Liver (tissue), 9 donors: Measurements from ENCODE around the gene VGLL4. TPM values are rescaled to one million over a fixed set of nuclear protein-coding genes. Genes with fewer than 3 reads are reported as not detected.

Experiments
- DNase-seq: peaks from one replicate; pipeline ENCODE4 v3.0.0-alpha.2; 2017; ENCODE audit warnings: low spot score
- H3K27ac ChIP-seq, 2 donors: one replicate each; pipeline ENCODE4 v1.7.0; 2013; ENCODE audit warnings: inconsistent platforms in 2 of 2, low read length in 2 of 2, control low read depth in 1 of 2, low read depth in 1 of 2, mild to moderate bottlenecking in 1 of 2
- H3K27me3 ChIP-seq, 4 donors: one replicate each; pipeline versions ENCODE4 v1.6.1 to v1.7.0; 2013; ENCODE audit warnings: low read length in 3 of 4, inconsistent platforms in 1 of 4, mild to moderate bottlenecking in 1 of 4, moderate library complexity in 1 of 4; ENCODE audit not compliant: control insufficient read depth in 4 of 4, insufficient read depth in 4 of 4
- H3K36me3 ChIP-seq, 4 donors: one replicate each; pipeline versions ENCODE4 v1.6.1 to v1.7.0; 2013; ENCODE audit warnings: low read length in 3 of 4, mild to moderate bottlenecking in 3 of 4, low read depth in 1 of 4, moderate library complexity in 1 of 4; ENCODE audit not compliant: control insufficient read depth in 4 of 4, insufficient read depth in 3 of 4
- H3K4me1 ChIP-seq, 4 donors: one replicate each; pipeline versions ENCODE4 v1.6.1 to v1.7.0; 2013; ENCODE audit warnings: low read length in 3 of 4, mild to moderate bottlenecking in 3 of 4, moderate library complexity in 1 of 4; ENCODE audit not compliant: control insufficient read depth in 4 of 4, insufficient read depth in 4 of 4
- H3K4me3 ChIP-seq, 3 donors: one replicate each; pipeline versions ENCODE4 v1.6.1 to v1.7.0; 2013; ENCODE audit warnings: low read length in 3 of 3, control low read depth in 1 of 3, low read depth in 1 of 3, mild to moderate bottlenecking in 1 of 3
- H3K9ac ChIP-seq, 2 donors: one replicate each; pipeline ENCODE4 v1.7.0; 2013; ENCODE audit warnings: low read length in 2 of 2, mild to moderate bottlenecking in 2 of 2, moderate library complexity in 2 of 2, control low read depth in 1 of 2, low read depth in 1 of 2
- H3K9me3 ChIP-seq, 4 donors: one replicate each; pipeline versions ENCODE4 v1.6.1 to v1.7.0; 2013; ENCODE audit warnings: low read length in 3 of 4; ENCODE audit not compliant: control insufficient read depth in 4 of 4
- ATF3 ChIP-seq: IDR thresholded peaks from 2 replicates; pipeline ENCODE4 v1.6.1; 2016; ENCODE audit warnings: antibody characterized with exemption
- CTCF ChIP-seq: fragments of 150-350 bp; IDR thresholded peaks from 2 replicates; pipeline ENCODE4 v1.5.1; 2017; ENCODE audit warnings: improper control_type of control experiment, low read depth, low read length; ENCODE audit not compliant: missing input control
- EGR1 ChIP-seq, 2 donors: IDR thresholded peaks; 2 replicates each; pipeline ENCODE4 v1.6.1; 2016 to 2018; ENCODE audit warnings: antibody characterized with exemption in 2 of 2, low read depth in 2 of 2
- FOXA1 ChIP-seq: IDR thresholded peaks from 2 replicates; pipeline ENCODE4 v1.6.1; 2016; ENCODE audit warnings: antibody characterized with exemption
- FOXA2 ChIP-seq: IDR thresholded peaks from 2 replicates; pipeline ENCODE4 v1.6.1; 2016; ENCODE audit warnings: antibody characterized with exemption
- GABPA ChIP-seq, 2 donors: IDR thresholded peaks in 1 of 2; conservative IDR thresholded peaks in 1 of 2; 2 replicates each; pipeline ENCODE4 v1.6.1; 2016; ENCODE audit warnings: antibody characterized with exemption in 2 of 2, mild to moderate bottlenecking in 1 of 2, moderate library complexity in 1 of 2
- HNF4A ChIP-seq, 2 donors: conservative IDR thresholded peaks; 2 replicates each; pipeline ENCODE4 v1.6.1; 2016; ENCODE audit warnings: antibody characterized with exemption in 2 of 2, mild to moderate bottlenecking in 2 of 2
- HNF4G ChIP-seq: IDR thresholded peaks from 2 replicates; pipeline ENCODE4 v1.6.1; 2016; ENCODE audit warnings: antibody characterized with exemption
- JUND ChIP-seq, 2 donors: IDR thresholded peaks; 2 replicates each; pipeline ENCODE4 v1.6.1; 2016; ENCODE audit warnings: antibody characterized with exemption in 2 of 2
- MAX ChIP-seq: IDR thresholded peaks from 2 replicates; pipeline ENCODE4 v1.6.1; 2016; ENCODE audit warnings: antibody characterized with exemption
- NR2F2 ChIP-seq: IDR thresholded peaks from 2 replicates; pipeline ENCODE4 v1.6.1; 2016; ENCODE audit warnings: antibody characterized with exemption
- RAD21 ChIP-seq, 2 donors: IDR thresholded peaks; 2 replicates each; pipeline ENCODE4 v1.6.1; 2016; ENCODE audit warnings: antibody characterized with exemption in 2 of 2, mild to moderate bottlenecking in 2 of 2
- REST ChIP-seq: IDR thresholded peaks from 2 replicates; pipeline ENCODE4 v1.6.1; 2016; ENCODE audit warnings: antibody characterized with exemption, mild to moderate bottlenecking
- RXRA ChIP-seq, 2 donors: IDR thresholded peaks; 2 replicates each; pipeline ENCODE4 v1.6.1; 2017 to 2018; ENCODE audit warnings: antibody characterized with exemption in 2 of 2, mild to moderate bottlenecking in 1 of 2
- SP1 ChIP-seq: IDR thresholded peaks from 2 replicates; pipeline ENCODE4 v1.6.1; 2018; ENCODE audit warnings: antibody characterized with exemption, mild to moderate bottlenecking
- TAF1 ChIP-seq: conservative IDR thresholded peaks from 2 replicates; pipeline ENCODE4 v1.6.1; 2016; ENCODE audit warnings: antibody characterized with exemption, mild to moderate bottlenecking
- YY1 ChIP-seq: IDR thresholded peaks from 2 replicates; pipeline ENCODE4 v1.6.1; 2016; ENCODE audit warnings: antibody characterized with exemption, mild to moderate bottlenecking
- ZBTB33 ChIP-seq: IDR thresholded peaks from 2 replicates; pipeline ENCODE4 v1.6.1; 2016; ENCODE audit warnings: antibody characterized with exemption
- WGBS: extraction: QIAGEN DNeasy Blood & Tissue Kit; methylation state at CpG from one replicate; pipeline ENCODE4 v1.1.7; 2013; 5-methylcytosine and 5-hydroxymethylcytosine counted together
- polyA plus RNA-seq, 2 donors: library from polyadenylated mRNA; stranded (reverse) in 1 of 2; unstranded in 1 of 2; fragments of 200-250 nt in 1 of 2; fragments of >200 nt in 1 of 2; fragmentation: Nextera tagmentation in 1 of 2; extraction: Ambion mirVana in 1 of 2; gene quantifications; one replicate each; pipeline versions ENCODE4 v1.2.1 to v1.2.3, GENCODE V29; 2013 to 2015
- total RNA-seq, 2 donors: library from RNA; depleted of rRNA; stranded (reverse); fragments of >200 nt; gene quantifications; one replicate each; pipeline ENCODE4 v1.2.3, GENCODE V29; 2014
- donor health status: healthy.
- donor health status: healthy.
- donor health status: healthy.
- donor health status: healthy.
- donor health status: healthy.

The VGLL4 gene
- total and polyA plus RNA-seq, 4 donors = 7.2 to 27.9 (median 13.0) TPM

DNA sequence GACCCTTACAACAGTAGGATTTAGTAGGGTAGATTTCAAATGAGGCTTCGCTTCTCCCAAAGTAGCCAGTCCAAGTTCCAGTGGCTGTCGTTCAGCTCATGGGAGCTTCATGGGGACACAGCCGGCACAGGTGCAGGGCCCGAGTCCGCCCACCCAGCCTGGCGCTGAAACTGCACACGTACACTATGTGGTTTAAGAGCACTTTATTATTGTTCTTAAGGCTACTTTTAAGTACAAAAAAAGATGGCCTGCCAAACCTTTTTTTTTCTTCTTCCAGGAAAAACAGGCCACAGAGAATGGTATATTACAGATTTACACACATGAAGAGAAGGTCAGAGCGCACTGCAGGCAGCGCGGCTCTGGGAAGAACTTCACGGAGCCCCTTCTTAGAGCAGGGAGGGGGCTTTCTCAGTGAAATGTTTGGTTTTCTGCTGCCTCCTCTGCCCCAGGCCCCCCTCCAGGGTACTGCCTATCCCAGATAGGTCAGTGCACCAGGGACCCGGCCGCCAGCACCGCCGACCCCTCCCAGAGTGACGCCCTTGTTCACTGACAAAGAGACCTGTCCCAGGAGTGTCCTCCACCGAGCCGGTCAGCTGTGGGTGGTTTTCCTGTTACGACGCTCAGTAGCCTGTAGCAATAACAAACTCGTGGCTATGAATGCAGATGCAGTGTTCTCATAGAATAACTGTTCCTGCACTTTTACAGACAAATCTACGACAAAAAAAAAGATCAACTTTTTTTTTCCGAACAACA lies 87.7 kb downstream of the VGLL4 start:
- Histone ChIP-seq H3K9ac (no peak overlapping the region), H3K36me3 (peaks cover 4 to 18% (median 11%) of the 10 kb centered on the region in 4 donors), H3K27ac (no peak overlapping the region), H3K4me3 (no peak overlapping the region), H3K4me1 (peaks cover 5 to 14% (median 8%) of the 10 kb centered on the region in 4 donors), H3K9me3 (no peaks in the 10 kb centered on the region), H3K27me3 (no peaks in the 10 kb centered on the region)
- WGBS = 95% methylated on average over 23 of the region's 23 CpGs
- no peak for DNase-seq
- TF ChIP-seq RAD21 (IDR thresholded peaks at IDR 0.05) = no peak
- TF ChIP-seq JUND (IDR thresholded peaks at IDR 0.05) = no peak
- no peak for TF ChIP-seq GABPA (IDR thresholded peaks at IDR 0.05 in 1 of 2, conservative IDR thresholded peaks at IDR 0.05 in 1 of 2)
- no peak for TF ChIP-seq SP1
- no peak for TF ChIP-seq MAX
- no peak for TF ChIP-seq RXRA (IDR thresholded peaks at IDR 0.05)
- no peak for TF ChIP-seq HNF4G
- TF ChIP-seq ATF3 = no peak
- no peak for TF ChIP-seq FOXA2
- TF ChIP-seq CTCF = no peak
- no peak for TF ChIP-seq YY1
- no peak for TF ChIP-seq HNF4A (conservative IDR thresholded peaks at IDR 0.05)
- TF ChIP-seq REST = no peak
- no peak for TF ChIP-seq FOXA1
- no peak for TF ChIP-seq TAF1
- TF ChIP-seq EGR1 (IDR thresholded peaks at IDR 0.05; ENCODE audit: low read depth in 2 of 2) = no peak
- TF ChIP-seq ZBTB33 = no peak
- TF ChIP-seq NR2F2 = no peak
